ENCODE measurements around the gene TCEA3.

The TCEA3 gene

GRCh38 chr1:23421753-23422240 lies 2.8 kb downstream of the TCEA3 start:
- Histone ChIP-seq H3K9ac (ENCODE audit: insufficient read length) (no peak overlapping the region), H3K27ac (0 out of 2 replicates have a peak overlapping the region, but pooled peaks have one; percentile 7)
- DNase-seq (ENCODE audit: low read depth, low spot score), result no peak

DNA sequence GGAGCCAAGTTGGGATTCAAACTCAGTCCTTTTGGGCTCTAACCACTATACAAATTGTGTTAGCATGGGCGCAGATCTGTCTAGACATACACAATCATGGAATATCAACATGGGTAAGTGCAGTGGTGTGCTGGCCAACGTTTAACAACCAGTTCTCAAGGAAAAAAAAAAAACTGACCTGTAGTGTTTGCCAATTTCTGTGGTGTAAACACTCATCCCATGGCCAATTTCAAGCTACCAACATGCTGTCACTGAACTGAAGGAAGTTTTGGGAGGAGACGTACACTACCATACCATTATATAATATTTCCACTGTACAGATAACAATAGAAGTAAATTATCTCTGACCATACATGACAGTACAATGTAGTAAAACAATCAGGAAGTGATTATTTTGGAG lies 3.2 kb downstream of the TCEA3 start:
- H3K9ac ChIP-seq (ENCODE audit: insufficient read length), result no peak overlapping the region
- H3K4me3 ChIP-seq, result no peak overlapping the region
- no peak overlapping the region for H3K27ac ChIP-seq
- no peak for DNase-seq (ENCODE audit: low read depth, low spot score)
- no peaks in the 10 kb centered on the region for H3K9me3 ChIP-seq (ENCODE audit: low read depth, low read length)
- peaks cover 5% of the 10 kb centered on the region; the same call in 1 of the 2 replicates for H3K36me3 ChIP-seq (ENCODE audit: insufficient read depth, low read length)
- TF ChIP-seq EZH2 (IDR thresholded peaks at IDR 0.05), result no peak
- TF ChIP-seq FOXP2 (optimal IDR thresholded peaks at IDR 0.05; ENCODE audit: control extremely low read depth, extremely low read length, insufficient read depth), result no peak
- TF ChIP-seq POLR2AphosphoS5 (IDR thresholded peaks at IDR 0.05; ENCODE audit: borderline replicate concordance, low read depth, low read length), result no peak

More at GRCh38 chr1:23421753-23422240, 2.8 kb downstream of the TCEA3 start:
- no peak for TF ChIP-seq EZH2 (IDR thresholded peaks at IDR 0.05)
- no peak for TF ChIP-seq FOXP2 (optimal IDR thresholded peaks at IDR 0.05; ENCODE audit: control extremely low read depth, extremely low read length, insufficient read depth)
- no peak for TF ChIP-seq POLR2AphosphoS5 (IDR thresholded peaks at IDR 0.05; ENCODE audit: borderline replicate concordance, low read depth, low read length)
- Histone ChIP-seq H3K36me3 (ENCODE audit: insufficient read depth, low read length) (peaks cover 5% of the 10 kb centered on the region; the same call in 1 of the 2 replicates), H3K4me3 (no peak overlapping the region), H3K9me3 (ENCODE audit: low read depth, low read length) (no peaks in the 10 kb centered on the region)

GRCh38 chr1:23420778-23421177 lies 3.8 kb downstream of the TCEA3 start:
- Histone ChIP-seq H3K27ac (no peak overlapping the region), H3K4me3 (no peak overlapping the region), H3K9ac (ENCODE audit: insufficient read length) (no peak overlapping the region), H3K9me3 (ENCODE audit: low read depth, low read length) (no peaks in the 10 kb centered on the region), H3K36me3 (ENCODE audit: insufficient read depth, low read length) (peaks cover 5% of the 10 kb centered on the region; the same call in 1 of the 2 replicates)
- no peak for DNase-seq (ENCODE audit: low read depth, low spot score)
- TF ChIP-seq FOXP2 (optimal IDR thresholded peaks at IDR 0.05; ENCODE audit: control extremely low read depth, extremely low read length, insufficient read depth) (no peak), EZH2 (IDR thresholded peaks at IDR 0.05) (no peak), POLR2AphosphoS5 (IDR thresholded peaks at IDR 0.05; ENCODE audit: borderline replicate concordance, low read depth, low read length) (no peak)

GRCh38 chr1:23419180-23419579 lies 5.4 kb downstream of the TCEA3 start:
- Histone ChIP-seq H3K4me3 (no peak overlapping the region), H3K27ac (no peak overlapping the region), H3K36me3 (ENCODE audit: insufficient read depth, low read length) (peaks cover 9% of the 10 kb centered on the region; the same call in 1 of the 2 replicates), H3K9me3 (ENCODE audit: low read depth, low read length) (no peaks in the 10 kb centered on the region), H3K9ac (ENCODE audit: insufficient read length) (no peak overlapping the region)
- no peak for DNase-seq (ENCODE audit: low read depth, low spot score)
- no peak for TF ChIP-seq POLR2AphosphoS5 (IDR thresholded peaks at IDR 0.05; ENCODE audit: borderline replicate concordance, low read depth, low read length)
- TF ChIP-seq EZH2 (IDR thresholded peaks at IDR 0.05), result no peak
- TF ChIP-seq FOXP2 (optimal IDR thresholded peaks at IDR 0.05; ENCODE audit: control extremely low read depth, extremely low read length, insufficient read depth), result no peak

GRCh38 chr1:23417570-23417969 lies 7.0 kb downstream of the TCEA3 start:
- Histone ChIP-seq H3K9ac (ENCODE audit: insufficient read length) (no peak overlapping the region), H3K9me3 (ENCODE audit: low read depth, low read length) (no peaks in the 10 kb centered on the region), H3K27ac (no peak overlapping the region), H3K36me3 (ENCODE audit: insufficient read depth, low read length) (peaks cover 9% of the 10 kb centered on the region; the same call in 1 of the 2 replicates), H3K4me3 (no peak overlapping the region)
- TF ChIP-seq EZH2 (IDR thresholded peaks at IDR 0.05) (no peak), FOXP2 (optimal IDR thresholded peaks at IDR 0.05; ENCODE audit: control extremely low read depth, extremely low read length, insufficient read depth) (no peak), POLR2AphosphoS5 (IDR thresholded peaks at IDR 0.05; ENCODE audit: borderline replicate concordance, low read depth, low read length) (no peak)
- no peak for DNase-seq (ENCODE audit: low read depth, low spot score)

- H3K27ac ChIP-seq, result no peak overlapping the region
- no peak overlapping the region for H3K9ac ChIP-seq (ENCODE audit: insufficient read length)
- no peaks in the 10 kb centered on the region for H3K9me3 ChIP-seq (ENCODE audit: low read depth, low read length)
- H3K36me3 ChIP-seq (ENCODE audit: insufficient read depth, low read length), result peaks cover 9% of the 10 kb centered on the region; the same call in 1 of the 2 replicates
- no peak overlapping the region for H3K4me3 ChIP-seq
- no peak for TF ChIP-seq POLR2AphosphoS5 (IDR thresholded peaks at IDR 0.05; ENCODE audit: borderline replicate concordance, low read depth, low read length)
- TF ChIP-seq EZH2 (IDR thresholded peaks at IDR 0.05), result no peak
- TF ChIP-seq FOXP2 (optimal IDR thresholded peaks at IDR 0.05; ENCODE audit: control extremely low read depth, extremely low read length, insufficient read depth), result no peak
- no peak for DNase-seq (ENCODE audit: low read depth, low spot score)
Measured at GRCh38 chr1:23416964-23417363, 7.6 kb downstream of the TCEA3 start.

GRCh38 chr1:23408797-23409290 lies 15.7 kb downstream of the TCEA3 start:
- H3K9me3 ChIP-seq (ENCODE audit: low read depth, low read length), result no peaks in the 10 kb centered on the region
- H3K36me3 ChIP-seq (ENCODE audit: insufficient read depth, low read length), result peaks cover 3% of the 10 kb centered on the region; the same call in 1 of the 2 replicates
- no peak for DNase-seq (ENCODE audit: low read depth, low spot score)
- no peak overlapping the region for H3K27ac ChIP-seq
- no peak overlapping the region for H3K4me3 ChIP-seq
- H3K9ac ChIP-seq (ENCODE audit: insufficient read length), result no peak overlapping the region
- TF ChIP-seq FOXP2 (optimal IDR thresholded peaks at IDR 0.05; ENCODE audit: control extremely low read depth, extremely low read length, insufficient read depth), result no peak

DNA sequence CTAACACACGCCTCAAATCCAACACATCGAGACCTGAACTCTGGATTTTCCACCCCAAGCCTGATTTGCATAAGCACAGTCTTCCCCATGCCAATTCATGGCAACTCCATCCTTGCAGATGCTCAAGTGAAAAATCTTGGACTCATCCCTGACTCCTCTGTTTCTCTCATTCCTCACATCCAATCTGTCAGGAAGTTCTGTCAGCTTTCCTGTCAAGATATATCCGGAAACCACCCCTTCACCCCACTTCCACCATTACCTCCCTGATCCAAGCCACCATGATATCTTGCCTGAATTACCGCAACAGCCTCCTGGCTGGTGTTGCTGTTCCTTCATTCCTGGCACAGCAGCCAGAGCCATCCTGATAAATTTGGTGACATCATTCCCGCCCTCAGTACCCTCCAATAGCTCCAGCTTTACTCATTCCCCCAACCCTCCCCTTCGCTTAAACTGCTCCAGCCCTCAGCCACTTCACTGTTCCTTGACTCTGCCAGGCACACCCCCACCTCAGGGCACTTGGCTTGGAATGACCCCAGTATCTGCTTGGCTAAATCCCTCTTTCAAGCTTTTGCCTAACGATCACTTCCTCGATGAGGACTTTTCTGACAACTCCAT lies 17.4 kb downstream of the TCEA3 start:
- Histone ChIP-seq H3K27ac (no peak overlapping the region), H3K4me3 (no peak overlapping the region), H3K9ac (ENCODE audit: insufficient read length) (no peak overlapping the region), H3K9me3 (ENCODE audit: low read depth, low read length) (no peaks in the 10 kb centered on the region), H3K36me3 (ENCODE audit: insufficient read depth, low read length) (peaks cover 3% of the 10 kb centered on the region; the same call in 1 of the 2 replicates)
- TF ChIP-seq EZH2 (IDR thresholded peaks at IDR 0.05) (no peak), FOXP2 (optimal IDR thresholded peaks at IDR 0.05; ENCODE audit: control extremely low read depth, extremely low read length, insufficient read depth) (no peak), POLR2AphosphoS5 (IDR thresholded peaks at IDR 0.05; ENCODE audit: borderline replicate concordance, low read depth, low read length) (no peak)
- no peak for DNase-seq (ENCODE audit: low read depth, low spot score)

All from SK-N-MC (cell line).